Loucy (cell line): Measurements from ENCODE around the gene SPP2.

ENCODE experiments used
- H2AFZ ChIP-seq: fragments of 200-600 bp; sonication (generic); 2 replicates; pipeline ENCODE4 v1.6.0; 2016; ENCODE audit warnings: antibody characterized with exemption, mild to moderate bottlenecking, low read length, moderate library complexity
- H3F3A ChIP-seq: fragments of 200-600 bp; 2 replicates; pipeline ENCODE4 v1.6.0; 2016; ENCODE audit warnings: antibody characterized with exemption, low read depth, mild to moderate bottlenecking
- H3K27me3 ChIP-seq: fragments of 200-600 bp; sonication (generic); 2 replicates; pipeline ENCODE4 v1.6.1; 2014; ENCODE audit warnings: low read length, mild to moderate bottlenecking; ENCODE audit not compliant: insufficient read depth, poor library complexity, severe bottlenecking
- H3K36me3 ChIP-seq: fragments of 200-600 bp; sonication (generic); 2 replicates; pipeline ENCODE4 v1.6.1; 2016; ENCODE audit warnings: low read length; ENCODE audit not compliant: insufficient read depth
- H3K4me1 ChIP-seq: fragments of 200-600 bp; sonication (generic); 2 replicates; pipeline ENCODE4 v1.5.1; 2014; ENCODE audit warnings: low read length, mild to moderate bottlenecking; ENCODE audit not compliant: insufficient read depth, poor library complexity, severe bottlenecking
- H3K4me2 ChIP-seq: fragments of 200-600 bp; sonication (generic); 2 replicates; pipeline ENCODE4 v1.6.0; 2014; ENCODE audit warnings: antibody characterized with exemption, low read length, low read depth, mild to moderate bottlenecking; ENCODE audit not compliant: poor library complexity, severe bottlenecking
- H3K4me3 ChIP-seq: fragments of 200-600 bp; sonication (generic); 2 replicates; pipeline ENCODE4 v1.5.1; 2014; ENCODE audit warnings: low read length, mild to moderate bottlenecking, mixed read lengths; ENCODE audit not compliant: poor library complexity, severe bottlenecking
- H3K79me2 ChIP-seq: fragments of 200-600 bp; sonication (generic); 2 replicates; pipeline ENCODE4 v1.6.1; 2014; ENCODE audit warnings: low read length; ENCODE audit not compliant: insufficient read depth
- H3K9ac ChIP-seq: fragments of 200-600 bp; sonication (generic); 2 replicates; pipeline ENCODE4 v1.6.0; 2014; ENCODE audit warnings: mild to moderate bottlenecking, low read depth, low read length, moderate library complexity; ENCODE audit not compliant: poor library complexity, severe bottlenecking
- H3K9me2 ChIP-seq: fragments of 200-600 bp; sonication (generic); replicated peaks from 2 replicates; pipeline ENCODE4 v1.6.1; 2016; ENCODE audit warnings: low read depth, low read length, mixed read lengths
- H3K9me3 ChIP-seq: fragments of 200-600 bp; sonication (generic); 2 replicates; pipeline ENCODE4 v1.6.1; 2014; ENCODE audit warnings: mild to moderate bottlenecking, antibody characterized with exemption, low read length, low read depth; ENCODE audit not compliant: insufficient read depth
- H4K20me1 ChIP-seq: fragments of 200-600 bp; sonication (generic); 2 replicates; pipeline ENCODE4 v1.6.0; 2014; ENCODE audit warnings: antibody characterized with exemption, low read length, mild to moderate bottlenecking; ENCODE audit not compliant: insufficient read depth, poor library complexity, severe bottlenecking
- CTCF ChIP-seq: fragments of 200-600 bp; sonication (generic); conservative IDR thresholded peaks from 2 replicates; pipeline ENCODE4 v1.5.1; 2014; ENCODE audit warnings: mild to moderate bottlenecking, antibody characterized with exemption, low read length
- EZH2phosphoT487 ChIP-seq: fragments of 200-600 bp; IDR thresholded peaks from 2 replicates; pipeline ENCODE4 v1.6.1; 2018; ENCODE audit warnings: antibody characterized with exemption, mild to moderate bottlenecking, moderate library complexity, borderline replicate concordance

The SPP2 gene

DNA sequence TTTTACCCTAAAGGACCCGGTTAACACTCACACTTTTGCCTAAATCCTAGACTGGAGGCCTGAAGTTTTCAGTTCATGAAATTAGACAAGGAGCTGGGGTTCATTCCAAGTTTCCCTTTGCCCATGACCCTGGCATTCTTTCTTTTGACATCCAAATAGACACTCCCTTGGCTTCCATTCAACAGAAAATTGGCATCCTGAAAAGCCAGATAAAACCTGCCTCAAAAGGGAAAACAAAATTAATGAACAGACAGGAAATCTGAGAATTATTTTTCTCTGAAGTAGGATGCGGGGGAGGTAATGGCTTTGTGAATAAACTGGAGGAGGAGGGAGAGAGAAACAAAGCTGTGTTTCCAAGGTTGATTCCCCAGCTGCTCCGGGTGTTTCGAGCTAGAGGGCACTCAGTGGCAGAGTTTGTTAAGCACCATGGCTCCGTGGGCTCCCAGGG, 41.0 kb downstream of the SPP2 start:
- H3K27me3 ChIP-seq, result no peaks in the 10 kb centered on the region
- H3K9me3 ChIP-seq, result peaks cover 2% of the 10 kb centered on the region; the same call in 1 of the 2 replicates
- H3K4me1 ChIP-seq, result no peaks in the 10 kb centered on the region
- no peak overlapping the region for H3K4me2 ChIP-seq
- TF ChIP-seq EZH2phosphoT487 (no peak), CTCF (no peak)
- no peaks in the 10 kb centered on the region for H3K9me2 ChIP-seq
- no peak overlapping the region for H2AFZ ChIP-seq
- H3K4me3 ChIP-seq, result no peak overlapping the region
- H3K79me2 ChIP-seq, result no peaks in the 10 kb centered on the region
- no peaks in the 10 kb centered on the region for H4K20me1 ChIP-seq
- no peaks in the 10 kb centered on the region for H3K36me3 ChIP-seq
- no peak overlapping the region for H3K9ac ChIP-seq
- H3F3A ChIP-seq, result no peaks in the 10 kb centered on the region

- Histone ChIP-seq H3K36me3 (no peaks in the 10 kb centered on the region), H4K20me1 (no peaks in the 10 kb centered on the region), H3K79me2 (no peaks in the 10 kb centered on the region), H3K27me3 (no peaks in the 10 kb centered on the region), H2AFZ (no peak overlapping the region), H3K9me2 (no peaks in the 10 kb centered on the region), H3K4me1 (no peaks in the 10 kb centered on the region), H3F3A (no peaks in the 10 kb centered on the region), H3K4me3 (no peak overlapping the region), H3K9me3 (peaks cover 2% of the 10 kb centered on the region; the same call in 1 of the 2 replicates), H3K4me2 (no peak overlapping the region), H3K9ac (no peak overlapping the region)
- TF ChIP-seq EZH2phosphoT487, result no peak
- TF ChIP-seq CTCF, result no peak
These were observed 41.4 kb downstream of the SPP2 start for GRCh38 chr2:234091883-234092282.

DNA sequence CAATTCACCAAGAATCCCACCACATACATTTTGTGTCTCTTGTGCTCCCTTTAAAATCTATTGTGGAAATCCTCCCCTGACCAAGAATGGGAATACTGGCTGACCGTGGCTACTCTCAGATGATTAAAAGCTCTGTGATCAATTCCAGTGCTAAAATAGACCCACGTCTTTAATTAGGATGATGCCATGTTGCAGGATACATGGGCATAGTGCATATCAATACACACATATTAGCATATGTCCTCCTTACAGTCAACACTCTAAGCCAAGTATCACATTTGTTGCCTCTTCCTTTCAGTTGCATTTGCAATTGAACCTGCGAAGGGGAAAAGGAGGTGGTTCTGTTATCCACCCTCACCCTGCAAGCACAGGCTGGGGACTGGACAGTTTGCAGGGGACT, 41.8 kb downstream of the SPP2 start:
- no peaks in the 10 kb centered on the region for H3K27me3 ChIP-seq
- H2AFZ ChIP-seq, result no peak overlapping the region
- no peaks in the 10 kb centered on the region for H4K20me1 ChIP-seq
- H3K9ac ChIP-seq, result no peak overlapping the region
- H3K36me3 ChIP-seq, result no peaks in the 10 kb centered on the region
- TF ChIP-seq CTCF (no peak), EZH2phosphoT487 (no peak)
- no peak overlapping the region for H3K4me3 ChIP-seq
- no peaks in the 10 kb centered on the region for H3F3A ChIP-seq
- no peak overlapping the region for H3K4me2 ChIP-seq
- peaks cover 2% of the 10 kb centered on the region; the same call in 1 of the 2 replicates for H3K9me3 ChIP-seq
- no peaks in the 10 kb centered on the region for H3K79me2 ChIP-seq
- H3K9me2 ChIP-seq, result no peaks in the 10 kb centered on the region
- no peaks in the 10 kb centered on the region for H3K4me1 ChIP-seq
